HG03159 (cell line): ENCODE measurements around the gene ADORA2A.

Source experiments
- ATAC-seq: cut with Tn5 transposase; IDR thresholded peaks from one replicate; pipeline ENCODE4 v1.9.1; 2021; ENCODE audit warnings: mild to moderate bottlenecking, moderate library complexity; ENCODE audit not compliant: unreplicated experiment

ADORA2A gene

GRCh38 chr22:24417200-24417599 is 10.2 kb upstream of the ADORA2A start:
- no peak for ATAC-seq

GRCh38 chr22:24417901-24418641 is 9.3 kb upstream of the ADORA2A start:
- ATAC-seq: no peak

GRCh38 chr22:24418786-24419474 is 8.5 kb upstream of the ADORA2A start:
- ATAC-seq: no peak

GRCh38 chr22:24419475-24419850 is 7.9 kb upstream of the ADORA2A start:
- ATAC-seq: no peak

GRCh38 chr22:24420072-24420976 is 7.1 kb upstream of the ADORA2A start:
- ATAC-seq: no peak

GRCh38 chr22:24420977-24421343 is 6.4 kb upstream of the ADORA2A start:
- ATAC-seq: no peak

GRCh38 chr22:24421428-24421931 is 5.9 kb upstream of the ADORA2A start:
- no peak for ATAC-seq

- no peak for ATAC-seq
These were observed 5.2 kb upstream of the ADORA2A start for GRCh38 chr22:24422102-24422665.

- ATAC-seq: no peak
These were observed 3.8 kb upstream of the ADORA2A start for GRCh38 chr22:24423519-24424000.

GRCh38 chr22:24424001-24424900 is 3.1 kb upstream of the ADORA2A start:
- no peak for ATAC-seq

- ATAC-seq: no peak
These were observed 2.3 kb upstream of the ADORA2A start for GRCh38 chr22:24424901-24425775.

GRCh38 chr22:24426436-24426835 is 963 bp upstream of the ADORA2A start:
- ATAC-seq: no peak

GRCh38 chr22:24426851-24427499 is 424 bp upstream of the ADORA2A start:
- ATAC-seq: no peak

GRCh38 chr22:24428751-24429410 is 1.5 kb downstream of the ADORA2A start:
- no peak for ATAC-seq

- ATAC-seq: no peak
These were observed 2.3 kb downstream of the ADORA2A start for GRCh38 chr22:24429411-24430365.

GRCh38 chr22:24430431-24431308 is 3.3 kb downstream of the ADORA2A start:
- ATAC-seq: no peak
